ENCODE data around the gene DCUN1D2. TPM values are rescaled to one million over a fixed set of nuclear protein-coding genes. Genes with fewer than 3 reads are reported as not detected.
"Not testable (repeated sequence)": the region's sequence is repeated elsewhere in the genome, so short reads cannot be mapped to it uniquely, and the experiment has no call there.

Gene DCUN1D2
- total and polyA plus RNA-seq, 3 donors from 2014 or later = 16.3 to 78.5 (median 65.9) TPM

DNA sequence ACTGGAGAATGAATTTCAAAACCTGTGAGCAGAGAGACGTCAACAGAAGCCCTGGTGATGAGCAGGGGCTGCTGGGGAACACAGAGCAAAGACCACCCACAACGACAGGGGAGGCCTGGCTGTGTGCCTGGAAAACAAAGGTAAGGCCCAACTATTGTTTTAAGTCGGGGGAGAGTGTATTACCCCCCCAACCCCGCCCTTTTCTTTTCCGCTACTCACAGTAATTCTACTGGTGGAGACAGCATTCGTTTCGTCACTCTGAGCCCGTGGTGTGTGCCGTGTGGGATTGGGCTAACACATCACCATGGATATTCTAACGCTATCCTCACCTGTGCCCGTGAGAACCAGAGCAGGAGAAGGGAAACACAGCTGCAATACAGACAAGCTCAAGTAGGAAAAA, 18.7 kb downstream of the DCUN1D2 start:
- H3K4me1 ChIP-seq = no peaks in the 10 kb centered on the region
- no peak overlapping the region for H3K27ac ChIP-seq
- H3K9me3 ChIP-seq = no peaks in the 10 kb centered on the region
- H3K4me3 ChIP-seq = no peak overlapping the region
- H3K36me3 ChIP-seq (ENCODE audit: low read depth, missing control alignments) = no peaks in the 10 kb centered on the region
- 92 to 94% methylated on average over 11 of the region's 11 CpGs for WGBS, 2 donors
- no peaks in the 10 kb centered on the region for H3K27me3 ChIP-seq
- DNase-seq = no peak
- TF ChIP-seq POLR2A (IDR thresholded peaks at IDR 0.05) (no peak), CTCF (IDR thresholded peaks at IDR 0.05) (no peak)
- intact Hi-C loops (cut with DNase I; ENCODE audit: low total_unique reads) = no loop called here

GRCh38 chr13:113470635-113471163, 19.8 kb downstream of the DCUN1D2 start:
- H3K4me3 ChIP-seq; H3K4me1 ChIP-seq; DNase-seq; H3K36me3 ChIP-seq (ENCODE audit: low read depth, missing control alignments); H3K27me3 ChIP-seq; H3K9me3 ChIP-seq; H3K27ac ChIP-seq; intact Hi-C loops (cut with DNase I; ENCODE audit: low total_unique reads): not testable (repeated sequence)
- 89% methylated on average over 4 of the region's 4 CpGs; no CpG with 5 or more reads in 1 of the 2 donors for WGBS, 2 donors

DNA sequence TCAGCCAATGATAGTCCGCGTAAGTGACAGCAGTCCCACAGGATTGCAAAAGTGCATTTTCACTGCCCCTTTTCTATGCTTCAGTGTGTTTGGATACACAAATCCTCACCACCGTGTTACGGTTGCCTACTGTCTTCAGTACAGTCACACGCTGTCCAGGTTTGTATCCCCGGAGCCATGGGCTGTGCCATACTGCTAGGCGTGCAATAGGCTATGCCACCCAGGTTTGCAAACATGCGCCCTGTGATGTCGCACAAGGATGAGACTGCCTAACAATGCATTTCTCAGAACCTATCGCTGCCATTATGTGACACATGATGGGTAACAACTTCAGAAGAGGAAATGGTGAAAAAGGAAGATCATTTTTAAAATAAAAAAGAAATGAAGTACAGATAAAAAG, 20.4 kb downstream of the DCUN1D2 start:
- H3K36me3 ChIP-seq (ENCODE audit: low read depth, missing control alignments) = no peaks in the 10 kb centered on the region
- H3K27me3 ChIP-seq = no peaks in the 10 kb centered on the region
- intact Hi-C loops (cut with DNase I; ENCODE audit: low total_unique reads) = no loop called here
- no peak overlapping the region for H3K4me3 ChIP-seq
- H3K4me1 ChIP-seq = no peaks in the 10 kb centered on the region
- 93 to 94% methylated on average over 10 of the region's 10 CpGs for WGBS, 2 donors
- no peaks in the 10 kb centered on the region for H3K9me3 ChIP-seq
- DNase-seq = no peak
- no peak for TF ChIP-seq CTCF (IDR thresholded peaks at IDR 0.05)
- no peak for TF ChIP-seq POLR2A (IDR thresholded peaks at IDR 0.05)
- no peak overlapping the region for H3K27ac ChIP-seq

DNA sequence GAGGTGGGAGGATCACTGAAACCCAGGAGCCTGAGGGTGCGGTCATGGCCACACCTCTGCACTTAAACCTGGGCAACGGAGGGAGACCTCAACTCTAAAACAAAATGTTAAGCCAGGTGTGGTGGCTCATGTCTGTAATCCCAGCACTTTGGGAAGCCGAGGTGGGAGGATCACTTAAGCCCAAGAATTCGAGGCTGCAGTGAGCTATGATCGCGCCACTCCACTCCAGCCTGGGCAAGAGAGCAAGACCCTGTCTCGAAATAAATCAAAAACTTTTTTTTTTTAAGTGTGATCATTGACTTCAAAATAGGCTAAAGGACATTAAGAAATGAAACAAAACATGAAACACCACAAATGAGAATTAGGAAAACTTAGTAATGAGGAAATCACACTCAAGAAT, 20.9 kb downstream of the DCUN1D2 start:
- DNase-seq = no peak
- intact Hi-C loops (cut with DNase I; ENCODE audit: low total_unique reads) = no loop called here
- Histone ChIP-seq H3K4me3 (no peak overlapping the region), H3K27me3 (no peaks in the 10 kb centered on the region), H3K27ac (no peak overlapping the region), H3K9me3 (no peaks in the 10 kb centered on the region), H3K36me3 (ENCODE audit: low read depth, missing control alignments) (no peaks in the 10 kb centered on the region), H3K4me1 (no peaks in the 10 kb centered on the region)
- 91 to 94% methylated on average over 7 of the region's 7 CpGs for WGBS, 2 donors
- TF ChIP-seq CTCF (IDR thresholded peaks at IDR 0.05) (no peak), POLR2A (IDR thresholded peaks at IDR 0.05) (no peak)

- DNase-seq = no peak
- TF ChIP-seq POLR2A (IDR thresholded peaks at IDR 0.05) (no peak), CTCF (IDR thresholded peaks at IDR 0.05) (no peak)
- Histone ChIP-seq H3K4me3 (no peak overlapping the region), H3K27ac (no peak overlapping the region), H3K9me3 (no peaks in the 10 kb centered on the region), H3K36me3 (ENCODE audit: low read depth, missing control alignments) (no peaks in the 10 kb centered on the region), H3K4me1 (no peaks in the 10 kb centered on the region), H3K27me3 (no peaks in the 10 kb centered on the region)
- intact Hi-C loops (cut with DNase I; ENCODE audit: low total_unique reads) = no loop called here
- WGBS, 2 donors = 77 to 78% methylated on average over 22 of the region's 22 CpGs
Observed at GRCh38 chr13:113468472-113469201, 21.9 kb downstream of the DCUN1D2 start.

All from testis (tissue), 3 donors.